ENCODE data around the gene SH2B3.
"Not testable (repeated sequence)": the region's sequence is repeated elsewhere in the genome, so short reads cannot be mapped to it uniquely, and the experiment has no call there.

The SH2B3 gene

DNA sequence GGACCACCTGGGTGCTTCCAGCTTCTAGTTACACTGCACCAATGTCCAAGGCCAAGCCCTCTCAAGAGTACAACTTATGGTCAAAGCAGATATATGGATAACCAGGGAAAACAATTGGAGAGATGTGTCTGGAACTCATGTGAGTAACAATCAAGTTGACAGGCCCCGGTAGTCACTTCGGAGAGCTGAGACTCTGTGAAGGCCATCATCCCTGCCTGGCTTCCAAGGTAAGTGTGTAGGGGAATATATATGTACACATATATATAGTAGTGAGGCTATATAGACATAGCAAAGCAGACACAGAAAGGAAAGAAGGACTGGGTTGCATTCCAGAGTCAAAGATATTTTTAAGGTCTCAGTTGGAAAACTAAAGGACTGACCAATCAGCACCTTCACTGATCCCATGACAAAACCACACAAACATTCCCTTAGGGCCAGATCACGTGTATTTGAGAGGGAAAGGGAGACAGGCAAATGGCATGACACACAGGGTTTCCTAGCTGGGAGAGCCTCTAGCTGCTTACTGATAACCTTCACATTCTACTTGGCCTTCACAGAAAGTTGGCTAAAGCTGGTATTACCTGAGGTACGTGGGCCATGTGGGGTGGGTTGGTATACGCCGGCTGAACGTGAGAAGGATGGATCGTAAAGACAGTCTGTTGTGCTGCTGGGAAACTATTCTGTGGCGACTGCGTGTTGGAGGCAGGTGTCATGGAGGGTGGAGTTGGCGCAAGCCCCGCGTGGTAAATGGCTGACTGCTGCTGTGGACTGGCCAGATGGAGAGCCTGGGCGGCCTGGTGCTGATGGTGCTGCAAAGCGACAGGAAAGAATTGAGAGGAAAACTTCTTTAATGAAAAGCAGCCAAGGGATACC lies 50.0 kb downstream of the SH2B3 start:
- intact Hi-C loops (cut with DNase I; ENCODE audit: low total_unique reads): loop anchor here (2.0 to 5.0 kb wide), 2 partner anchors 59 to 1748 kb away; no protein-coding TSS in a partner anchor
- Histone ChIP-seq H3K4me1 (peaks cover 0 to 13% (median 10%) of the 10 kb centered on the region in 4 donors), H3K27me3 (no peaks in the 10 kb centered on the region), H3K9me3 (no peaks in the 10 kb centered on the region), H3K36me3 (peaks cover 36 to 90% (median 83%) of the 10 kb centered on the region in 3 donors), H3K4me3 (no peak overlapping the region), H3K27ac (peak overlapping the region in 1 of 2 donors; percentile 39)
- DNase-seq: peak in 1 of 2 donors; percentile 61
- TF ChIP-seq, protein P1, sequence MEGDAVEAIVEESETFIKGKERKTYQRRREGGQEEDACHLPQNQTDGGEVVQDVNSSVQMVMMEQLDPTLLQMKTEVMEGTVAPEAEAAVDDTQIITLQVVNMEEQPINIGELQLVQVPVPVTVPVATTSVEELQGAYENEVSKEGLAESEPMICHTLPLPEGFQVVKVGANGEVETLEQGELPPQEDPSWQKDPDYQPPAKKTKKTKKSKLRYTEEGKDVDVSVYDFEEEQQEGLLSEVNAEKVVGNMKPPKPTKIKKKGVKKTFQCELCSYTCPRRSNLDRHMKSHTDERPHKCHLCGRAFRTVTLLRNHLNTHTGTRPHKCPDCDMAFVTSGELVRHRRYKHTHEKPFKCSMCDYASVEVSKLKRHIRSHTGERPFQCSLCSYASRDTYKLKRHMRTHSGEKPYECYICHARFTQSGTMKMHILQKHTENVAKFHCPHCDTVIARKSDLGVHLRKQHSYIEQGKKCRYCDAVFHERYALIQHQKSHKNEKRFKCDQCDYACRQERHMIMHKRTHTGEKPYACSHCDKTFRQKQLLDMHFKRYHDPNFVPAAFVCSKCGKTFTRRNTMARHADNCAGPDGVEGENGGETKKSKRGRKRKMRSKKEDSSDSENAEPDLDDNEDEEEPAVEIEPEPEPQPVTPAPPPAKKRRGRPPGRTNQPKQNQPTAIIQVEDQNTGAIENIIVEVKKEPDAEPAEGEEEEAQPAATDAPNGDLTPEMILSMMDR (IDR thresholded peaks at IDR 0.05): no peak

DNA sequence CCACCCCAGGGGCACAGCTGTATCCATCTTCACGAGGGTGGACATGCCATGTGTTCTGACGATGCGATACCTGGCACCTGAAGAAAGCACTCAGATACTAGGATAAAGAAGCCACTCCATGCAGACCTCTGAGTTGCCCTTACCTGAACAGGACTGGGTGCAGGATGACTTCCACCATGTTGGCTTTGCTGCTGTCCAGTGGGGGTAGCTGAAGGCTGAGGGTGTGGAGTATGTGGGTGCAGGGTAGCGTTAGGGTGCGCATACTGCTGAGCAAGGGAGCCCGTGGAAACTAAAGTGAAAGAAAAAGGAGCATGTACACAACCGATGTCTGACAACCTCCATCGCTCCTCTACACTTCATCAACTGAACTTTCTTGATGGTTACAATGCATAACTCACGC lies 51.3 kb downstream of the SH2B3 start:
- TF ChIP-seq, protein P1 (IDR thresholded peaks at IDR 0.05): no peak
- no peaks in the 10 kb centered on the region for H3K27me3 ChIP-seq
- H3K4me1 ChIP-seq: peaks cover 0 to 18% (median 10%) of the 10 kb centered on the region in 4 donors
- no peak overlapping the region for H3K27ac ChIP-seq
- H3K36me3 ChIP-seq: peaks cover 41 to 82% (median 81%) of the 10 kb centered on the region in 3 donors
- no peak overlapping the region for H3K4me3 ChIP-seq
- intact Hi-C loops (cut with DNase I; ENCODE audit: low total_unique reads): loop anchor here (5.0 kb wide), 1 partner anchor 1750 kb away; no protein-coding TSS in a partner anchor
- H3K9me3 ChIP-seq: no peaks in the 10 kb centered on the region
- no peak for DNase-seq

DNA sequence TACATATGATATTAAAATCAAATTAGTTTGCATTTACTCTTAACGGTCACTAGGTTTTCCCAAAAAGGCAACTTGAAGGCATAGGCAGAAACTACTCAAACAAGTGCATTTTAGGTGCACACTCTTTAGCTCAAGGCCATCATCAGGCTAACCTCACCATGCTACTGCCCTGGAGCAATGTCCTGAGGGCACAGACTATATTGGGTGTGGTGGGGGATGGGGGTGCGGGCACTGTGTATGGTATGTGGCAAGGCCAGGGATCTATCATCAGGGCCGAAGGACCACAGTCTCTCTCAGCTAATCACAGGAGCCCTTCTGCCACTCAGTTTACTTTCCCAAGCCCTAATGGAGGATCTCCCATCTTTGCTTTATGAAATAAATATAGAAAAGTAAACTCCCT lies 51.9 kb downstream of the SH2B3 start:
- Histone ChIP-seq H3K27ac (no peak overlapping the region), H3K36me3 (peaks cover 38 to 79% (median 76%) of the 10 kb centered on the region in 3 donors), H3K27me3 (no peaks in the 10 kb centered on the region), H3K4me1 (peaks cover 0 to 18% (median 10%) of the 10 kb centered on the region in 4 donors), H3K4me3 (no peak overlapping the region), H3K9me3 (no peaks in the 10 kb centered on the region)
- peak in 1 of 2 donors; percentile 19 for DNase-seq
- intact Hi-C loops (cut with DNase I; ENCODE audit: low total_unique reads): loop anchor here (5.0 kb wide), 1 partner anchor 1750 kb away; no protein-coding TSS in a partner anchor
- TF ChIP-seq, protein P1 (IDR thresholded peaks at IDR 0.05): no peak

DNA sequence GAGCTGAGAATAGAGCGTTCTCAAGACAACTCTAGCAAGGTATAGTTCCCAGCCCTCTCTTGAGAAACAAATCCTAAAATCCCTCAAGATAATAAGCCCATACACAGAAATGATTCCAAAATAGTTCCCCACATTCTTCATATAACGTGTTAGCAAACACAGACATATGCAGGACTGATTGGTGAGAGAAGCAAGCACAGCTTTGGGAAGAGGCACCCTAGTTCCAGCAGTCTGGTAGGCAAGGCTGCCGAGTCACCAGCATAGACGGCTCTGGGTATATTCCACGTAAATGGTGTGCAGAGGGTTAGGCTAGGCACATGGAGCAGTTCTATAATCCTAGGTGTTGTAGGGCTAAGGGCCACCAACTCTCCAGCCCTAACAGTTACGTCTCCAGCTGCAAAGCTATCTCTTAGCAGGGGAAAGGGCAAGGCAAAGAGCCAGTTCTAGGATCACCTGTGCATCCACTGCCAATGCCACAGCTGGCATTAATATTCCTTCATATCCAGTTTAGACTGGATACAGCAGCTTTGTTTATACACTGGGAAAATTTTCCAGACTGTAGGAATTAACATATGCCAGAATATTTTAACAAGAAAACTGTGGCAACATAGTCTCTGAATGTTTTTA lies 52.9 kb downstream of the SH2B3 start:
- Histone ChIP-seq H3K27ac (no peak overlapping the region), H3K27me3 (no peaks in the 10 kb centered on the region), H3K4me3 (no peak overlapping the region), H3K36me3 (peaks cover 27 to 74% (median 73%) of the 10 kb centered on the region in 3 donors), H3K9me3 (no peaks in the 10 kb centered on the region), H3K4me1 (peaks cover 0 to 18% (median 10%) of the 10 kb centered on the region in 4 donors)
- peak in 1 of 2 donors; percentile 25 for DNase-seq
- intact Hi-C loops (cut with DNase I; ENCODE audit: low total_unique reads): loop anchor here (5.0 kb wide), 1 partner anchor 1751 kb away; no protein-coding TSS in a partner anchor
- TF ChIP-seq, protein P1 (IDR thresholded peaks at IDR 0.05): no peak

DNA sequence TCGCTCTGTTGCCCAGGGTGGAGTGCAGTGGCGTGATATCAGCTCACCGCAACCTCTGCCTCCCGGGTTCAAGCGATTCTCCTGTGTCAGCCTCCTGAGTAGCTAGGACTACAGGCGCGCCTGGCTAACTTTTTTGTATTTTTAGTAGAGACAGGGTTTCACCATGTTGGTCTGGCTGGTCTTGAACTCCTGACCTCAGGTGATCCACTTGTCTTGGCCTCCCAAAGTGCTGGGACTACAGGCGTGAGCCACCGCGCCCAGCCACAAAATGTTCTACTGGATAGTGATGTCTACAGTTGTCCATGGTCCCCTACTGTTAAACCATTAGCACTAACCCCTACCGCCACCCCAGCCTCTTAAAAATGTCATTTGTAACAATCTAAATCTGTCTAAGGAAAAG lies 54.4 kb downstream of the SH2B3 start:
- H3K9me3 ChIP-seq; DNase-seq; intact Hi-C loops (cut with DNase I; ENCODE audit: low total_unique reads); H3K4me3 ChIP-seq; H3K27me3 ChIP-seq; H3K27ac ChIP-seq: not testable (repeated sequence)
- Histone ChIP-seq H3K36me3 (peaks cover 13 to 63% (median 63%) of the 10 kb centered on the region in 3 donors), H3K4me1 (peaks cover 0 to 16% (median 9%) of the 10 kb centered on the region in 4 donors)
